GM12878 (cell line): ENCODE results near the gene NPVF. TPM values are rescaled to one million over a fixed set of nuclear protein-coding genes. Genes with fewer than 3 reads are reported as not detected.

Experiments used
- ATAC-seq: fragments of 200-7000 bp; cut with Tn5 transposase; 3 replicates; pipeline ENCODE4 v1.9.1; 2020; ENCODE audit warnings: mild to moderate bottlenecking, moderate library complexity
- BruUV-seq: library from RNA; stranded (reverse); fragments of 400-500 nt; replicated peaks from 2 replicates; lab custom pipeline; 2021; lab: Mats Ljungman, UMichigan
- CTCF ChIA-PET: fragments of 300-600 bp; sonication (Branson Sonifier 250); formaldehyde crosslinking; extraction: SDS; loops from one replicate; lab custom pipeline; 2021; ENCODE audit warnings: inconsistent platforms; lab: Yijun Ruan, JAX
- POLR2A ChIA-PET: fragments of 350-600 bp; formaldehyde crosslinking; extraction: SDS; loops from one replicate; lab custom pipeline; 2021; ENCODE audit warnings: inconsistent platforms; lab: Charles Lee
- RAD21 ChIA-PET: fragments of 300-600 bp; sonication (Branson Sonifier 250); formaldehyde crosslinking; loops from one replicate; lab custom pipeline; 2023; ENCODE audit warnings: antibody characterized with exemption; ENCODE audit not compliant: unreplicated experiment; lab: Charles Lee
- SMC1A ChIA-PET: fragments of 300-600 bp; sonication (Branson Sonifier 250); formaldehyde crosslinking; loops from one replicate; lab custom pipeline; 2023; ENCODE audit not compliant: unreplicated experiment, uncharacterized antibody; lab: Charles Lee
- DNase-seq: peaks from one replicate; pipeline ENCODE4 v3.0.0-alpha.2; 2011; ENCODE audit warnings: low read depth, low spot score
- FAIRE-seq: peaks from 3 replicates; lab custom pipeline; 2011; peaks lifted over from hg19 to GRCh38; lab: Jason Lieb, UNC
- H2AFZ ChIP-seq: 2 replicates; pipeline ENCODE4 v1.6.0; 2011; ENCODE audit warnings: low read depth, low read length, control low read depth; ENCODE audit not compliant: control insufficient read depth
- H3K27ac ChIP-seq: 2 replicates; pipeline ENCODE4 v1.5.1; 2011; ENCODE audit warnings: control low read depth; ENCODE audit not compliant: control insufficient read depth, insufficient read depth
- H3K27me3 ChIP-seq, 2 experiments: replicated peaks in 1 of 2; 2 replicates each; pipeline versions ENCODE4 v1.6.0 to v1.6.1; 2011; ENCODE audit warnings: low read length in 1 of 2; ENCODE audit not compliant: control insufficient read depth in 2 of 2, insufficient read depth in 2 of 2
- H3K36me3 ChIP-seq, 2 experiments: 2 replicates each; pipeline ENCODE4 v1.5.1; 2011; ENCODE audit warnings: low read length in 1 of 2; ENCODE audit not compliant: control insufficient read depth in 2 of 2, insufficient read depth in 2 of 2
- H3K4me1 ChIP-seq: 2 replicates; pipeline ENCODE4 v1.6.1; 2011; ENCODE audit warnings: mild to moderate bottlenecking, low read length, moderate library complexity, mixed read lengths; ENCODE audit not compliant: control insufficient read depth, insufficient read depth
- H3K4me2 ChIP-seq: 2 replicates; pipeline ENCODE4 v1.6.0; 2011; ENCODE audit warnings: control low read depth; ENCODE audit not compliant: control insufficient read depth, insufficient read depth
- H3K4me3 ChIP-seq: fragments of 200-600 bp; sonication (generic); 2 replicates; pipeline ENCODE4 v1.5.1; 2016
- H3K79me2 ChIP-seq: 2 replicates; pipeline ENCODE4 v1.6.0; 2011; ENCODE audit warnings: low read length; ENCODE audit not compliant: control insufficient read depth, insufficient read depth
- H3K9ac ChIP-seq: 2 replicates; pipeline ENCODE4 v1.8.0; 2011; ENCODE audit warnings: low read length, control low read depth, mixed read lengths; ENCODE audit not compliant: control insufficient read depth, insufficient read depth
- H3K9me3 ChIP-seq: replicated peaks from 3 replicates; pipeline ENCODE4 v1.5.1; 2011; ENCODE audit warnings: mild to moderate bottlenecking, low read length; ENCODE audit not compliant: control insufficient read depth, insufficient read depth
- H4K20me1 ChIP-seq: 2 replicates; pipeline ENCODE4 v1.6.0; 2011; ENCODE audit not compliant: control insufficient read depth, insufficient read depth
- ATF3 ChIP-seq: IDR thresholded peaks from 2 replicates; pipeline ENCODE4 v1.6.1; 2011; ENCODE audit warnings: low read depth, mild to moderate bottlenecking, low read length, moderate library complexity, borderline replicate concordance; ENCODE audit errors: extremely low read depth
- BCL3 ChIP-seq: IDR thresholded peaks from 2 replicates; pipeline ENCODE4 v1.6.1; 2011; ENCODE audit warnings: borderline replicate concordance, low read depth, mild to moderate bottlenecking, moderate library complexity, low read length; ENCODE audit not compliant: insufficient read depth, poor library complexity, severe bottlenecking
- BRCA1 ChIP-seq: IDR thresholded peaks from 2 replicates; pipeline ENCODE4 v1.6.1; 2011; ENCODE audit warnings: low read depth, low read length, improper control_type of control experiment
- CHD2 ChIP-seq: IDR thresholded peaks from 2 replicates; pipeline ENCODE4 v1.6.1; 2011; ENCODE audit warnings: low read depth, low read length, improper control_type of control experiment, borderline replicate concordance
- IRF3 ChIP-seq: fragments of 450-650 bp; IDR thresholded peaks from 2 replicates; pipeline ENCODE4 v1.6.1; 2014; ENCODE audit warnings: mild to moderate bottlenecking
- LARP7 ChIP-seq: fragments of 450-650 bp; IDR thresholded peaks from 2 replicates; pipeline ENCODE4 v1.6.1; 2017; ENCODE audit warnings: mild to moderate bottlenecking
- MYB ChIP-seq: fragments of 150-350 bp; IDR thresholded peaks from 2 replicates; pipeline ENCODE4 v1.6.1; 2014; ENCODE audit warnings: mild to moderate bottlenecking, low read depth, low read length, borderline replicate concordance
- POU2F2 ChIP-seq: IDR thresholded peaks from 3 replicates; pipeline ENCODE4 v1.6.1; 2011; ENCODE audit warnings: low read depth, mild to moderate bottlenecking, low read length, borderline replicate concordance
- RCOR1 ChIP-seq: conservative IDR thresholded peaks from 2 replicates; pipeline ENCODE4 v1.6.1; 2012; ENCODE audit warnings: low read depth, low read length, improper control_type of control experiment
- SIN3A ChIP-seq: IDR thresholded peaks from 2 replicates; pipeline ENCODE4 v1.6.1; 2012; ENCODE audit warnings: low read depth, low read length, improper control_type of control experiment
- SIX5 ChIP-seq: IDR thresholded peaks from 2 replicates; pipeline ENCODE4 v1.6.1; 2011; ENCODE audit warnings: mild to moderate bottlenecking, low read depth, low read length, moderate library complexity; ENCODE audit not compliant: severe bottlenecking
- SMAD1 ChIP-seq: fragments of 450-650 bp; IDR thresholded peaks from 2 replicates; pipeline ENCODE4 v1.6.1; 2018; ENCODE audit warnings: mild to moderate bottlenecking, low read depth; ENCODE audit not compliant: partially characterized antibody
- ZSCAN29 ChIP-seq: fragments of 450-650 bp; IDR thresholded peaks from 2 replicates; pipeline ENCODE4 v1.6.1; 2017; ENCODE audit warnings: mild to moderate bottlenecking, moderate library complexity
- ZZZ3 ChIP-seq: IDR thresholded peaks from 2 replicates; pipeline ENCODE4 v1.6.1; 2011; ENCODE audit warnings: low read depth; ENCODE audit not compliant: control insufficient read depth, insufficient read length
- WGBS: methylation state at CpG from one replicate; pipeline ENCODE4 v1.1.6; 2016; ENCODE audit warnings: low lambda C conversion rate; ENCODE audit not compliant: insufficient replicate concordance, insufficient coverage; ENCODE audit errors: missing lambda C conversion rate; 5-methylcytosine and 5-hydroxymethylcytosine counted together
- in situ Hi-C: fragments of 300-500 bp; cut with MboI; formaldehyde crosslinking; loops from 9 replicates; pipeline ENCODE4 v1.14.3; 2018; ENCODE audit warnings: mixed read lengths
- intact Hi-C: fragments of 100-400 bp; cut with micrococcal nuclease; formaldehyde crosslinking; loops from one replicate; pipeline ENCODE4 v1.14.2; 2022; ENCODE audit not compliant: unreplicated experiment
- polyA plus RNA-seq, 11 experiments: library from polyadenylated mRNA; depleted of rRNA in 4 of 11; unstranded in 6 of 11; stranded (reverse) in 5 of 11; fragments of >200 nt; fragmentation: Nextera tagmentation in 4 of 11; fragmentation: Illumina TruSeq in 1 of 11; extraction: Ambion mirVana in 4 of 11; extraction: Trizol in 1 of 11; gene quantifications; 1 replicate in 1 of 11; 2 replicates in 10 of 11; pipeline versions ENCODE4 v1.2.1 to v1.2.3, GENCODE V29; 2011 to 2016; ENCODE audit warnings: inconsistent platforms in 2 of 11, missing spikeins in 2 of 11, low read depth in 1 of 11
- total RNA-seq, 4 experiments: library from RNA; depleted of rRNA in 3 of 4; stranded (reverse); fragments of >200 nt in 3 of 4; fragmentation: Illumina TruSeq in 1 of 4; extraction: Trizol in 1 of 4; gene quantifications; 2 replicates each; pipeline versions ENCODE4 v1.2.1 to v1.2.3, GENCODE V29; 2013 to 2021
- TF ChIP-seq, protein P1 (sequence below): fragments of 450-650 bp; IDR thresholded peaks from 2 replicates; pipeline ENCODE4 v1.6.1; 2016; ENCODE audit warnings: mild to moderate bottlenecking

NPVF gene
- total and polyA plus RNA-seq, 10 of the 15 experiments (the other 5 are each of a cell fraction or from before 2014, with no cell fraction given), result not detected

DNA sequence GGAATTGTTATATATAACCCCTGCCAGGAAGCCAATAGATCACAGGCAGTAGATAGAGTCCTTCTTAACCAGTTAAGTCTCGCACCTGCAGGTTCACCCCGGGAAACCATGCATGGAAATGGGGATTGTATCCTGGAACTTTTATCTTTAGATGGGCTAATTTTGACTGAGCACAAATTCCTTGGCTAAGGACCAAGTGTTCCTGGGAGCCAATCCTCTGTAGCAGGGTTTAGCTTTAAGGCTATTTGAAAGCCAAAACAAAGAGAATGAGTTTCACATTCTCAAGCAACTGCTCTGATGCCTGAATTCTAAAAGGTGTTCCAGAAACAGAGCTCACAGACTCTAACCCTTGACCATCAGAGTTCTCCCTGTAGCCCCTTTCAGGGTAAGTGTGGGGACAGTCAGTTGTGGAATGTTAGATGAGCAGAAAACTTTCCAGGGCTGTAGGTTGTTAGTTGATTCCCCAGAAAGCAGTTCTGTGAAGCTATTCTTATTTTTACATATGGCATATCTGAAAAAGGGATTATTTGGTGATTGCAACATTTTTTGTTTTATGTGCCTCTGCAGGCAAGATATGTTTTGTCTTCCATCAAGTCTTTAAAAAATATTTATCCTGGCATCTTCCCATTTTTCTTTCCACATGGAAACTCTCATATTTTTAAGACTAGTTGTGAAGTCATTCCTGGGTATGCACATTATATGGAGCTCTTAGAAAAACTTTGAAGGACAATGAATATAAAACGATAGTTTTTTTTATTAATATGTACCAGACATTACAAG, 16.2 kb upstream of the NPVF start (continued):
- TF ChIP-seq, protein P1, sequence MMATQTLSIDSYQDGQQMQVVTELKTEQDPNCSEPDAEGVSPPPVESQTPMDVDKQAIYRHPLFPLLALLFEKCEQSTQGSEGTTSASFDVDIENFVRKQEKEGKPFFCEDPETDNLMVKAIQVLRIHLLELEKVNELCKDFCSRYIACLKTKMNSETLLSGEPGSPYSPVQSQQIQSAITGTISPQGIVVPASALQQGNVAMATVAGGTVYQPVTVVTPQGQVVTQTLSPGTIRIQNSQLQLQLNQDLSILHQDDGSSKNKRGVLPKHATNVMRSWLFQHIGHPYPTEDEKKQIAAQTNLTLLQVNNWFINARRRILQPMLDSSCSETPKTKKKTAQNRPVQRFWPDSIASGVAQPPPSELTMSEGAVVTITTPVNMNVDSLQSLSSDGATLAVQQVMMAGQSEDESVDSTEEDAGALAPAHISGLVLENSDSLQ, result no peak
- no peak for TF ChIP-seq ZSCAN29
- TF ChIP-seq BRCA1, result no peak

DNA sequence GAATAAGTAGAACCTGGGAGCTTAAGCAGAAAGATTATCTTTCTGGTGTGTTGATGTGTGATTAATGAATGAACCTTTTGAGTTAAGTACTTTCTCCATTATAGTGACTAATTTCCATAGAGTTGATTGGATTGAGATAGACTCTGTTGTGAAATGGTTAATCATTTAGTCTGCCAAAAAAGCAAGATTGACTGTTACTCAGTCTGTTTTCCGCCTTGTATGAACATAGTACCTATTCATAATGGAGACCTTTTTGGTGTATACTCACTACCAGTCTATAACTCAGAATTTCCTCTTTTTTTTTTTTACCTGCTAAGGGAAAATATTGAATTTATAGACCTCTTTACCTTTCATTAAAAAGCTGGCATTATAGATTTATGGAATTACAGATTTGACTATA, 14.4 kb upstream of the NPVF start:
- no peak for ATAC-seq
- RAD21 ChIA-PET, result no interaction called here
- WGBS, result 0% methylated on average over 1 of the region's 1 CpG
- TF ChIP-seq CHD2, result no peak
- TF ChIP-seq MYB, result no peak
- TF ChIP-seq LARP7, result no peak
- no peak for TF ChIP-seq BCL3
- no peak for TF ChIP-seq SIX5
- no peak for TF ChIP-seq SIN3A
- no peak for TF ChIP-seq ZZZ3
- no peak for TF ChIP-seq ATF3
- no peak for TF ChIP-seq SMAD1
- TF ChIP-seq POU2F2, result no peak
- no peak for TF ChIP-seq IRF3
- TF ChIP-seq RCOR1, result no peak

More for the DNA sequence above, 14.4 kb upstream of the NPVF start:
- H3K9me3 ChIP-seq, result no peaks in the 10 kb centered on the region
- H3K4me1 ChIP-seq, result no peaks in the 10 kb centered on the region
- H3K36me3 ChIP-seq, result no peaks in the 10 kb centered on the region
- H3K79me2 ChIP-seq, result no peaks in the 10 kb centered on the region
- no peak overlapping the region for H3K4me2 ChIP-seq
- intact Hi-C loops (no loop called here), in situ Hi-C loops (no loop called here)
- H3K4me3 ChIP-seq, result no peak overlapping the region
- no peak overlapping the region for H3K27ac ChIP-seq
- FAIRE-seq (no peak), DNase-seq (no peak)
- no peak overlapping the region for H3K9ac ChIP-seq
- CTCF ChIA-PET, result interaction anchor here (1.4 kb wide), 1 partner anchor 17 kb away, joined by 4 read pairs; no protein-coding TSS in a partner anchor
- POLR2A ChIA-PET, result no interaction called here
- BruUV-seq, result no TSS peak
- H4K20me1 ChIP-seq, result no peaks in the 10 kb centered on the region
- H3K27me3 ChIP-seq, result peaks cover 2 to 9% of the 10 kb centered on the region in 2 experiments
- SMC1A ChIA-PET, result interaction anchor here (0.6 kb wide), 2 partner anchors 118 to 1850 kb away, joined by 3 read pairs; no protein-coding TSS in a partner anchor
- no peak overlapping the region for H2AFZ ChIP-seq
